Left lung (tissue), 10 donors: Measurements from ENCODE around the gene TAF1C. TPM values are rescaled to one million over a fixed set of nuclear protein-coding genes. Genes with fewer than 3 reads are reported as not detected.

Source experiments
- ATAC-seq: fragments of 200-7000 bp; cut with Tn5 transposase; one replicate; pipeline ENCODE4 v1.9.1; 2020; ENCODE audit warnings: moderate library complexity
- DNase-seq, 4 donors: peaks; one replicate each; pipeline ENCODE4 v3.0.0-alpha.2; 2013 to 2020
- H3K27ac ChIP-seq, 2 donors: fragments of 200-600 bp; sonication (generic) in 1 of 2; one replicate each; pipeline versions ENCODE4 v1.5.0 to v1.8.0; 2020 to 2021
- H3K27me3 ChIP-seq, 2 donors: fragments of 200-600 bp; sonication (generic) in 1 of 2; one replicate each; pipeline versions ENCODE4 v1.5.0 to v1.8.0; 2020 to 2021
- H3K36me3 ChIP-seq, 2 donors: fragments of 200-600 bp; sonication (generic) in 1 of 2; one replicate each; pipeline versions ENCODE4 v1.5.0 to v1.8.0; 2020 to 2021
- H3K4me1 ChIP-seq, 2 donors: fragments of 200-600 bp; one replicate each; pipeline ENCODE4 v1.8.0; 2021
- H3K4me3 ChIP-seq, 2 donors: fragments of 200-600 bp; sonication (generic) in 1 of 2; one replicate each; pipeline versions ENCODE4 v1.5.0 to v1.8.0; 2020 to 2021; ENCODE audit warnings: mild to moderate bottlenecking in 1 of 2
- H3K9me3 ChIP-seq, 2 donors: fragments of 200-600 bp; sonication (generic) in 1 of 2; one replicate each; pipeline versions ENCODE4 v1.5.0 to v1.8.0; 2020 to 2021
- intact Hi-C, 2 donors: fragments of 100-400 bp; cut with DNase I; formaldehyde crosslinking; loops; one replicate each; pipeline versions ENCODE4 v1.11.2 to v1.14.2; 2022
- polyA plus RNA-seq, 6 donors: library from polyadenylated mRNA; unstranded; fragments of 120-200 nt; gene quantifications; one replicate each; pipeline ENCODE4 v1.2.1, GENCODE V29; 2013; ENCODE audit not compliant: insufficient read length in 6 of 6
- total RNA-seq, 2 donors: library from RNA; stranded (reverse); fragmentation: NEBNext Ultra II Directional; extraction: Animal tissue kit (Norgen Biotek cat#: 25700); gene quantifications; one replicate each; pipeline ENCODE4 v1.2.1, GENCODE V29; 2021
- TF ChIP-seq, protein P1 (sequence below), 2 donors: fragments of 200-600 bp; sonication (generic) in 1 of 2; IDR thresholded peaks; one replicate each; pipeline versions ENCODE4 v1.5.0 to v1.8.0; 2021; ENCODE audit warnings: antibody characterized with exemption in 2 of 2
- donor health status: DM: no; HTN: yes; CAD: no.
- donor health status: DM: no; HTN: no; CAD: no.

Gene TAF1C
- total and polyA plus RNA-seq, 8 donors, result 37.5 to 66.1 (median 52.9) TPM

DNA sequence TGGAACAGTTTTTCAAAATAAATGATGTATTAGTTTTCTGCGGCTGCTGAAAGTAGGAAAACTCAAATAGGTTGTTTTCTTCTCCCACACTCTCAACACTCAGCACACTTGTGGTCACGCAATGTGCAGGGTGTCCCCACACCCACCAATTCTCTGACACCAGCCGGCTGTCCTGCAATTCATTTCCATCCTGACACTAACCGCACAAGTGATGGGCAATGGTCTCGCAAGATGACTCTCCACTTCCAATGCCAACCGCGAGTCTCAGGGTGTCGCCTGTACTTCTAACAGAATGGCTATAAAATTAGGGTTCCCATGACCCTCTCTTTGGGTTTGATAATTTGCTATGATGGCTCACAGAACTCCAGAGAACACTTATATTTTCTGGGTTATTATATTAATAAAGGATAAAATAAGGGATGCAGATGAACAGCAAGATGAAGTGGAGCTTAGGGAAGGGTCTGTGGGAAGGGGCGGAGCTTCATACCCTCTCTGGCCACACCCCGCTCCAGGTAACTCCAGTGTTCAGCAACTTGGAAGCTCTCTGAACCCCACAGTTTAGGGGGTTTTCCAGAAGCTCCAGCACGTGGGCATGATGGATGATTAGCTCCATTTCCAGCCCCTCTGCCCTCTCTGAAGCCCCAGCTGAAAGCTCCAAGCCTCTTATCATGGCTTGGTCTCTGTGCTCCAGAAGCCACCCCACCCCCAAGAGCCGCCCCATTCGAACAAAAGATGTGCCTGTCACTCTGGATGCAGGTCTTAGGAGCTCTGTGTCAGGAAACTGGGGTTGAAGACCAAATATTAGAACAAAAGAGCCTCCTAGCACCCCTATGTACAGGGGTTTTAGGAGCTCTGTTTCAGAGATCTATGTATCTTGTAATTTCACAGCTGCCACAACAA is 19.8 kb downstream of the TAF1C start:
- Histone ChIP-seq H3K27me3 (peaks cover 0 to 25% of the 10 kb centered on the region in 2 donors), H3K4me1 (no peaks in the 10 kb centered on the region), H3K4me3 (no peak overlapping the region), H3K36me3 (no peaks in the 10 kb centered on the region), H3K27ac (no peak overlapping the region), H3K9me3 (no peaks in the 10 kb centered on the region)
- DNase-seq (no peak), ATAC-seq (no peak)
- TF ChIP-seq, protein P1, sequence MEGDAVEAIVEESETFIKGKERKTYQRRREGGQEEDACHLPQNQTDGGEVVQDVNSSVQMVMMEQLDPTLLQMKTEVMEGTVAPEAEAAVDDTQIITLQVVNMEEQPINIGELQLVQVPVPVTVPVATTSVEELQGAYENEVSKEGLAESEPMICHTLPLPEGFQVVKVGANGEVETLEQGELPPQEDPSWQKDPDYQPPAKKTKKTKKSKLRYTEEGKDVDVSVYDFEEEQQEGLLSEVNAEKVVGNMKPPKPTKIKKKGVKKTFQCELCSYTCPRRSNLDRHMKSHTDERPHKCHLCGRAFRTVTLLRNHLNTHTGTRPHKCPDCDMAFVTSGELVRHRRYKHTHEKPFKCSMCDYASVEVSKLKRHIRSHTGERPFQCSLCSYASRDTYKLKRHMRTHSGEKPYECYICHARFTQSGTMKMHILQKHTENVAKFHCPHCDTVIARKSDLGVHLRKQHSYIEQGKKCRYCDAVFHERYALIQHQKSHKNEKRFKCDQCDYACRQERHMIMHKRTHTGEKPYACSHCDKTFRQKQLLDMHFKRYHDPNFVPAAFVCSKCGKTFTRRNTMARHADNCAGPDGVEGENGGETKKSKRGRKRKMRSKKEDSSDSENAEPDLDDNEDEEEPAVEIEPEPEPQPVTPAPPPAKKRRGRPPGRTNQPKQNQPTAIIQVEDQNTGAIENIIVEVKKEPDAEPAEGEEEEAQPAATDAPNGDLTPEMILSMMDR (IDR thresholded peaks at IDR 0.05), result no peak
- intact Hi-C loops, result no loop called here

DNA sequence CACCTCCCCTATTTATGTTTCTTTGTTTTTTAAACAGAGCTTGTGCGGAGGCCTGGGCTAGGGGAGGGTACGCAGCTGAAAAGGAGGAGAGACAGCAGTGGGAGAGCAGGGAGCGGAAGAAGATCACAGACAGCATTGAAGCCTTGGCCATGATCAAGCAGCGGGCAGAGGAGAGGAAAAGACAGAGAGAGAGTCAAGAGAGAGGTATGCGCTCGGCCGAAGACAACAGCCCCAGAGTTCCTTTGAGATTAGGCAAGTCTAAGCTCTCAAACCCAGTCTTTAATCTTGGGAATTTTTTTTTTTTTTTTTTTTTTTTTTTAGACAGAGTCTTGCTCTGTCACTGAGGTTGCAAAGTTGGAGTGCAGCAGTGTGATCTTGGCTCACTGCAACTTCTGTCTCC is 21.1 kb downstream of the TAF1C start:
- TF ChIP-seq, protein P1 (IDR thresholded peaks at IDR 0.05), result no peak
- DNase-seq (no peak), ATAC-seq (no peak)
- Histone ChIP-seq H3K9me3 (no peaks in the 10 kb centered on the region), H3K36me3 (no peaks in the 10 kb centered on the region), H3K27me3 (peaks cover 0 to 38% of the 10 kb centered on the region in 2 donors), H3K27ac (no peak overlapping the region), H3K4me3 (no peak overlapping the region), H3K4me1 (no peaks in the 10 kb centered on the region)
- intact Hi-C loops, result no loop called here

GRCh38 chr16:84161801-84162200 is 25.1 kb downstream of the TAF1C start:
- no peak for ATAC-seq
- Histone ChIP-seq H3K36me3 (no peaks in the 10 kb centered on the region), H3K4me1 (no peaks in the 10 kb centered on the region), H3K9me3 (no peaks in the 10 kb centered on the region), H3K27me3 (peaks cover 0 to 52% of the 10 kb centered on the region in 2 donors), H3K4me3 (no peak overlapping the region), H3K27ac (no peak overlapping the region)
- intact Hi-C loops, result no loop called here
- no peak for DNase-seq
- TF ChIP-seq, protein P1 (IDR thresholded peaks at IDR 0.05), result no peak

GRCh38 chr16:84161037-84161436 is 25.8 kb downstream of the TAF1C start:
- Histone ChIP-seq H3K4me3 (no peak overlapping the region), H3K27ac (no peak overlapping the region), H3K9me3 (no peaks in the 10 kb centered on the region), H3K27me3 (peaks cover 0 to 46% of the 10 kb centered on the region in 2 donors), H3K36me3 (no peaks in the 10 kb centered on the region), H3K4me1 (no peaks in the 10 kb centered on the region)
- TF ChIP-seq, protein P1 (IDR thresholded peaks at IDR 0.05), result no peak
- ATAC-seq, result no peak
- intact Hi-C loops, result no loop called here
- DNase-seq, result no peak

DNA sequence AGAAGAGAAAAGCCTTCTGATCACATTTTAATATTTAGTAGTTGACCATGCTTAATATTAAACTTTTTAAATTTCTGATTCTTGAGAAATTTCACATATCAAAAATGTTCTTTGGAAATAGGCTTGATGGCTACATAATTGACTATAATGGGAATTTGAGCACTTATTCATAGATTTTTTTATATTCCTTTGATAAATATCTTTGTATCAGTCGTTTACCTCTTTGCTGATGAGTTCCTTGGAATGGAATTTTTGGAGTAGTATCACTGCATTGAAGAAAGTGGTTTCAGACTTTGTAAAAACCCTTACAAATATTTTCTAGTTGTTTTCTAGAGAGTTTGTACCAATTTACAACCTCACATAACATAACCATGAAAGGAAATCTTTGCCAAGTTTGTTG is 27.1 kb downstream of the TAF1C start:
- Histone ChIP-seq H3K4me3 (no peak overlapping the region), H3K9me3 (no peaks in the 10 kb centered on the region), H3K27me3 (peaks cover 0 to 46% of the 10 kb centered on the region in 2 donors), H3K4me1 (no peaks in the 10 kb centered on the region), H3K36me3 (no peaks in the 10 kb centered on the region), H3K27ac (no peak overlapping the region)
- DNase-seq, result no peak
- intact Hi-C loops, result no loop called here
- TF ChIP-seq, protein P1 (IDR thresholded peaks at IDR 0.05), result no peak
- no peak for ATAC-seq
